Measurements from ENCODE around the gene MMRN2.
"Not testable (repeated sequence)": the region's sequence is repeated elsewhere in the genome, so short reads cannot be mapped to it uniquely, and the experiment has no call there.

Gene MMRN2

GRCh38 chr10:86938260-86938659, 19.2 kb downstream of the MMRN2 start:
- no peak for DNase-seq

GRCh38 chr10:86937502-86938154, 19.8 kb downstream of the MMRN2 start:
- no peak for DNase-seq

GRCh38 chr10:86936661-86937501, 20.5 kb downstream of the MMRN2 start:
- DNase-seq = no peak

- DNase-seq = not testable (repeated sequence)
Observed at GRCh38 chr10:86934162-86934711, 23.2 kb downstream of the MMRN2 start.

- no peak for DNase-seq
Observed at GRCh38 chr10:86932674-86933073, 24.7 kb downstream of the MMRN2 start.

- no peak for DNase-seq
Observed at GRCh38 chr10:86931872-86932271, 25.5 kb downstream of the MMRN2 start.

- DNase-seq = no peak
Observed at GRCh38 chr10:86929468-86930380, 27.7 kb downstream of the MMRN2 start.

GRCh38 chr10:86922553-86922961, 34.9 kb downstream of the MMRN2 start:
- DNase-seq = no peak

GRCh38 chr10:86918022-86918471, 39.4 kb downstream of the MMRN2 start:
- DNase-seq = no peak

- no peak for DNase-seq
Observed at GRCh38 chr10:86914734-86915133, 42.7 kb downstream of the MMRN2 start.

GRCh38 chr10:86905429-86905828, 52.0 kb downstream of the MMRN2 start:
- DNase-seq = no peak

GRCh38 chr10:86904600-86904999, 52.8 kb downstream of the MMRN2 start:
- DNase-seq = no peak

GRCh38 chr10:86900955-86901354, 56.5 kb downstream of the MMRN2 start:
- DNase-seq = no peak

GRCh38 chr10:86899670-86900276, 57.6 kb downstream of the MMRN2 start:
- no peak for DNase-seq

GRCh38 chr10:86899132-86899531, 58.3 kb downstream of the MMRN2 start:
- DNase-seq = no peak

GRCh38 chr10:86898511-86898910, 58.9 kb downstream of the MMRN2 start:
- DNase-seq = no peak

- DNase-seq = no peak
Observed at GRCh38 chr10:86889997-86890396, 67.4 kb downstream of the MMRN2 start.

GRCh38 chr10:86888585-86889381, 68.6 kb downstream of the MMRN2 start:
- no peak for DNase-seq
